MV-4-11 (cell line): ENCODE results near the gene CCDC40.

ENCODE experiments used
- DNase-seq: peaks from one replicate; lab custom pipeline; 2025; lab: John Stamatoyannopoulos, UW

The CCDC40 gene

GRCh38 chr17:80000136-80000535, 36.3 kb upstream of the CCDC40 start:
- no peak for DNase-seq

GRCh38 chr17:80000981-80001775, 35.3 kb upstream of the CCDC40 start:
- no peak for DNase-seq

GRCh38 chr17:80002070-80002641, 34.3 kb upstream of the CCDC40 start:
- no peak for DNase-seq

GRCh38 chr17:80002690-80003490, 33.6 kb upstream of the CCDC40 start:
- DNase-seq = no peak

- DNase-seq = no peak
These were observed 32.5 kb upstream of the CCDC40 start for GRCh38 chr17:80003969-80004368.

DNA sequence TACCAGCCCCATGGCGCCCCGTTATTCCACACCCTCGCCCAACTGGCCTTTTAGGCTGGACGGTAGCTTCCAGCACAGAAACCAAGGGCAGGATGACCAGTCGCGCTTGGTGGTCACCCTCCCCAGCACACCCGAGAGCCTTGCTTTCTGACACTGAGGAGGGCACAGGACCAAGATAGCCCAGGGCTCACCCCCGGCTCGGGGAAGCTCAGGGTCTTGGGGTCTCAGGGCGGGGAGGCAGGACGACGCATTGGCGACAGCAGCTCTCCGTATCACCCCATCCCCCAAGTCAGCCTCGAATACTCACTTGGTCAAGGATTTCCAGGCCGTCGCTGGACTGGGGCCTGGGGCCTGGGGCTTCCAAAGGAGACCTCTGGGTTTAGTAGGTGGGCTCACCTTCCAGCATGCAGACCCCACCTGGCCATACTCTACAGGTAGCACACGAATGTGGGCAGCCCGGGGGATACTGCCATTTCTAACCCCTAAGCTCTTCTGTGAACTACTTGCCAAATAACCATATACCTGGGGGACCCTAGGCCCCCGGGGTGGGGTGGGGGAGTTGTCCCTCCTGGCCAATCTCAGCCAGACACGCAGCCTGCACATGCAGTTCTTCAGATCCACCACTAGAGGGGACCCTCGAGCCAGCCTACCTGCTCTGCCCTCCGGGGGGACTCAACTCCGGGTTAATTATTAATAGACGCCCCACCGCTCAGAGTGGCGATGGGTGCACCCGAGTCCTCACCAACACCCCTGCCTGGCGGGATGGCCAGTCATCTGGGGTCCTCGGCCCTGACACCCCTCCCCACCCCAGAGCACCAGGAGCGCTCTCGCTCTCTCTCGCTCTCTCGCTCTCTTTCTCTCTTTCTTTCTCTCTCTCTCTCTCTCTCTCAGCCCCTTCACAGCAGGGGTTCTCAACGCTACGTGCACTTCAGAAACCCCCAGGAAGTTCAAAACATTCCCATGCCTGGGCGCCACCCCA, 30.8 kb upstream of the CCDC40 start:
- DNase-seq = peak; percentile 29

GRCh38 chr17:80006339-80006720, 30.1 kb upstream of the CCDC40 start:
- no peak for DNase-seq

- DNase-seq = no peak
These were observed 29.4 kb upstream of the CCDC40 start for GRCh38 chr17:80006811-80007752.

DNA sequence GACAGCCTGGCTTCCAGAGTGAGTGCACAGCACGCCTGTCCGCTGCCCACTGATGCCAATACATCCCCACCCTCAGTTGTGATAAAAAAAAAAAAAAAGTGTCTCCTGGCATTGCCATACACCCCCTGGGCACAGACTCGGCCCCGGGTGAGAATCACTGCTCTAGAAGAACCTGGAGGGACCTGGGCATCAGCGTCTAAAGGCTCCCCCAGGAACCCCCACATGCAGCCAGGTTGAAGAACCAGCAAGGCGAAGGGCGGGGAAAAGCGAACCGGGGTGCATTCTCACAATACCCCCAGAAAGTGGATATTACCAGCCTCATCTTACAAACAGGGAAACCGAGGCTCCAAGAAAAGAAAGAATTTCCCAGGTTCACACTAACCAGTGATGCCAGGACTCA, 28.5 kb upstream of the CCDC40 start:
- DNase-seq = no peak

GRCh38 chr17:80008383-80008840, 28.0 kb upstream of the CCDC40 start:
- DNase-seq = peak; percentile 28

DNA sequence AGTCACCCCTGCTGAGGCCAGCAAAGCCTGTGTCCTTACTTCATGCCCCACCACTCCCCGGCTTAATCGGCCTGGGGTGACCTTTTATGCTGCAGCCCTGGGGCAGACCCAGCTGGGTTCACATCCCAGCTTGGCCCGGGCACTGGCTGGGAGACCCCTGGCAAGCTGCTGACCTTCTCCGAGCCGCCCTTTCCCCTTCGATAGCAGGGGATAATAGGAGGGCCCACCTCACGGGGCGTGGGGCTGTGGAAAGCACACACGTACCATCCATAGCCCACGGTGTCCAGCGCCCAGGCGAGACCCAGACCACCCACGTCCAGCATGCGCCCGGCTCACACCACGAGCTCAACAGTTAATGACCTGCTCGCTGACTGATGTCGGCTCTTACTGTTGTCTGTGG, 27.6 kb upstream of the CCDC40 start:
- DNase-seq = no peak

DNA sequence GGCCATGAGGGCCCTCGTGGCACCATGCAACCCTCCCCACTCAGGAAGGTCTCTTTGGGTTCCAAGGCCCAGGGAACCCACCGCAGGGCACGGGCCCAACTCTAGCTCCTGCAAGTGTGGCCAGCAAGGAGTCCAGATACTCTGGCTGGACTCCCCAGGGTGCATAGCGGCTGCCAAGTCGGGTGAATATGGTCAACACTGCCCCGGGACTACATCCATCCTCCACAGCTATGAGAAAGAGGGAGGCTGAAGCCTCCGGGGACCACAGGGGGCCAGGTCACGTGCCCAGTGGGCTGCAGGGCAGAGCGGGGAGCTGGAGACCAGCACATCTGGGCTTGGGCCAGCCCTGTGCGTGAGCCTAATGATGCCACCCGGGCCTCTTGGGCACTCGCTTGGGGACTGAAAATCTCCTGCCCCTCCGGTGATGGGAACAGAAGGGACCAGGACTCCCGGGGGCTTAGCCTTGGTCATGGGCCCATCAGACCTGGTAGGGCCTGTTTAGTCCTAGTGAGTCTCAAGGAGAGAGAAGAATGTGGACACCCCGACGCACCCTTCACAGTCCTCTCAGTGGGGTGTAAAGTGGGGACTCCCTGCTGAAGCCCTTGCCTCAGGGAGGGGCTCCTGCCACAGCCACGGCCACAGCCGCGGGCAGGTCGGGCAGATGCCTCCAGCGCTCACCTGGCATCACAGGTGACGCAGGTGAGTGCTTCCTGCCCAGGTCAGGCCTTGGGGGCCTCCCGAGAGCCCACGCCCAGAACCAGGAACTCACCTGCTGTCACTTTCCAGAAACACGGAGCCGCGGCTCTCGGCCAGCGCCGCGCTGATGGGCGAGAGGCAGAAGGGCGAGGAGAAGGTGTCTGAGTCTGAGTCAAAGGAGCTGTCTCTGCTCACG, 26.8 kb upstream of the CCDC40 start:
- no peak for DNase-seq

DNA sequence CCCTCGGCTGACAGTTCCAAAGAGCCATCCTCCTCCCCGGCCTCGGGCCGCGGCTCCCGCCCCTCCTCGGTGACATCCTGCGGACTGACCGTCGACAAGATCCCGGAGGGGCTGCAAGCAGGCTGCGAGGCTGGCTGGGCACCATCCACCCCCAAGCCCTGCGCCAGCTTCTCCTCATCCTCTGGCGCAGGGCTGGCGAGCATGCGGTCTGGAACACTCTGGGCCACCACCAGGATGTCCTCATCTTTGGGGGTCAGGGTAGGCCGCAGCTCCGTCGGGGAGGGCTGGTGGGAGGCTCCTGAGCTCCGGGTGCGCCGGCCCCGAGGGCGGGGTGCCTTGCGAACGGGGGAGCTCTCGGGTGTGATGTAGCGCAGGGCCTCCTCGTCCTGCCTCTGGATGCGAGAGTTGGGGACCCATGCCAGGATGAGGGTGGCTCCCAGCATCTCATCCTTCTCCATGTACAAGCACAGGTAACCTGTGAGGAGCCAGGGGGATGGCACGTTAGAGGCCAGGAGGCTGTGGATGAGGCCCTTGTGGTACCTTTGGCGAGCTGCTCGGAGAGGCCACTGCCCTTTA, 26.1 kb upstream of the CCDC40 start:
- DNase-seq = no peak

GRCh38 chr17:80011989-80012555, 24.4 kb upstream of the CCDC40 start:
- no peak for DNase-seq

- no peak for DNase-seq
These were observed 23.4 kb upstream of the CCDC40 start for GRCh38 chr17:80012765-80013741.

GRCh38 chr17:80017226-80018010, 19.0 kb upstream of the CCDC40 start:
- DNase-seq = no peak
